ENCODE measurements around the gene CHMP6. TPM values are rescaled to one million over a fixed set of nuclear protein-coding genes. Genes with fewer than 3 reads are reported as not detected.

The CHMP6 gene
- total RNA-seq, 1 experiment from 2014 or later, result 22.0 TPM

GRCh38 chr17:80969674-80970043 is 22.0 kb upstream of the CHMP6 start:
- Histone ChIP-seq H3K9ac (ENCODE audit: low read length) (no peak overlapping the region), H3K27me3 (ENCODE audit: insufficient read depth, low read length) (no peaks in the 10 kb centered on the region), H3K27ac (ENCODE audit: low read depth, low read length) (no peak overlapping the region), H2AFZ (ENCODE audit: low read depth, low read length, poor library complexity, severe bottlenecking) (no peak overlapping the region), H3K4me1 (ENCODE audit: control insufficient read depth in 1 of 2, insufficient read depth in 2 of 2, low read length in 2 of 2) (no peaks in the 10 kb centered on the region), H3K9me3 (ENCODE audit: control insufficient read depth in 1 of 2, insufficient read depth in 1 of 2, low read depth in 1 of 2, low read length in 2 of 2) (no peaks in the 10 kb centered on the region), H3K4me2 (ENCODE audit: low read length) (no peak overlapping the region), H3K79me2 (ENCODE audit: insufficient read depth, low read length) (no peaks in the 10 kb centered on the region), H4K20me1 (ENCODE audit: insufficient read depth) (no peaks in the 10 kb centered on the region), H3K9me2 (ENCODE audit: insufficient read depth) (no peaks in the 10 kb centered on the region), H3K36me3 (ENCODE audit: control insufficient read depth in 1 of 2, insufficient read depth in 2 of 2, low read length in 2 of 2) (no peaks in the 10 kb centered on the region), H3K4me3 (replicated peaks in 1 of 2; ENCODE audit: low read depth in 1 of 2, low read length in 2 of 2) (no peak overlapping the region)
- RAD21 ChIA-PET (ENCODE audit: low non-redundant PET in 1 of 2, low total read pairs in 2 of 2, uncharacterized antibody in 2 of 2, unreplicated experiment in 2 of 2), result interaction anchor here in 1 of 2 experiments (2.1 kb wide), 1 partner anchor 543 kb away, joined by 6 read pairs; no protein-coding TSS in a partner anchor
- BruUV-seq (replicated peaks), result no TSS peak
- POLR2A ChIA-PET, result no interaction called here
- TF ChIP-seq ZFX (IDR thresholded peaks at IDR 0.05), result no peak
- no peak for TF ChIP-seq EGR1 (IDR thresholded peaks at IDR 0.05; ENCODE audit: low read depth)
- no peak for TF ChIP-seq SP1 (IDR thresholded peaks at IDR 0.05; ENCODE audit: low read depth)
- TF ChIP-seq RAD21 (IDR thresholded peaks at IDR 0.05; ENCODE audit: low read depth), result no peak
- TF ChIP-seq CTCF (IDR thresholded peaks at IDR 0.05 in 2 of 3, conservative IDR thresholded peaks at IDR 0.05 in 1 of 3; ENCODE audit: borderline replicate concordance in 1 of 3, insufficient read depth in 1 of 3, low read depth in 2 of 3, low read length in 2 of 3), result no peak
- TF ChIP-seq ZBTB33 (IDR thresholded peaks at IDR 0.05; ENCODE audit: extremely low read depth, insufficient replicate concordance, low read length), result no peak
- TF ChIP-seq EZH2 (IDR thresholded peaks at IDR 0.05), result no peak
- TF ChIP-seq SRF (IDR thresholded peaks at IDR 0.05; ENCODE audit: low read depth), result no peak
- DNase-seq (ENCODE audit: low read depth, low spot score) (no peak), ATAC-seq (no peak)
- intact Hi-C loops (cut with micrococcal nuclease), result loop anchor here (1.0 kb wide), 1 partner anchor 542 kb away; no protein-coding TSS in a partner anchor
- CTCF ChIA-PET, result interaction anchor here (1.0 to 1.9 kb wide), 4 partner anchors 103 to 545 kb away, joined by 3 to 16 read pairs (median 4); no protein-coding TSS in a partner anchor
